Measurements from ENCODE around the gene GPHN. TPM values are rescaled to one million over a fixed set of nuclear protein-coding genes. Genes with fewer than 3 reads are reported as not detected.

The GPHN gene
- total RNA-seq, 1 donor, result 8.3 TPM

DNA sequence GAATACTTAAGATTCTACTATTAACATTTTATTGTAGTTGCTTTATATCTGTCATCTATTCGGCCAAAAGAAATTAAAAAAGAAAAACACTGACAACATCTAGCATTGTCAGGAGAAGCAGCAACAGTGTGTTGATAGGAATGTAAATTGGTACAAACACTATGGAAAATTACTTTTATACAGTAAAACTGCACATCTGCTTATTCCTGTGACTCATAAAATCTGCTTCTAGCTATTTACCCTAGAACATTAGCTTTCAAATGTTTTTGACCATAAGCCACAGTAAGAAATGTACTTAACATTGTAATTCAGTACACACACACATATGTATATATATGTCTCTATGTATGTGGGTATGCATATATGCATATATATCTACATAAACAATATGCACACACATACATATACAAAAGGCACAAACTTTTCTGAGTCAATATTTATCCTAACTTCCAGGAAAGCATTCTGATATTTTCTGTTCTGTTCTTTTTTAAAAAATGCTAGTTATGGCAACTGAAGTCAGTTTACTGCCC lies 402.4 kb downstream of the GPHN start:
- no peaks in the 10 kb centered on the region for H3K9me3 ChIP-seq (ENCODE audit: low read depth, low read length)
- H3K27ac ChIP-seq (ENCODE audit: low read depth, low read length), result no peak overlapping the region
- TF ChIP-seq, protein P1, sequence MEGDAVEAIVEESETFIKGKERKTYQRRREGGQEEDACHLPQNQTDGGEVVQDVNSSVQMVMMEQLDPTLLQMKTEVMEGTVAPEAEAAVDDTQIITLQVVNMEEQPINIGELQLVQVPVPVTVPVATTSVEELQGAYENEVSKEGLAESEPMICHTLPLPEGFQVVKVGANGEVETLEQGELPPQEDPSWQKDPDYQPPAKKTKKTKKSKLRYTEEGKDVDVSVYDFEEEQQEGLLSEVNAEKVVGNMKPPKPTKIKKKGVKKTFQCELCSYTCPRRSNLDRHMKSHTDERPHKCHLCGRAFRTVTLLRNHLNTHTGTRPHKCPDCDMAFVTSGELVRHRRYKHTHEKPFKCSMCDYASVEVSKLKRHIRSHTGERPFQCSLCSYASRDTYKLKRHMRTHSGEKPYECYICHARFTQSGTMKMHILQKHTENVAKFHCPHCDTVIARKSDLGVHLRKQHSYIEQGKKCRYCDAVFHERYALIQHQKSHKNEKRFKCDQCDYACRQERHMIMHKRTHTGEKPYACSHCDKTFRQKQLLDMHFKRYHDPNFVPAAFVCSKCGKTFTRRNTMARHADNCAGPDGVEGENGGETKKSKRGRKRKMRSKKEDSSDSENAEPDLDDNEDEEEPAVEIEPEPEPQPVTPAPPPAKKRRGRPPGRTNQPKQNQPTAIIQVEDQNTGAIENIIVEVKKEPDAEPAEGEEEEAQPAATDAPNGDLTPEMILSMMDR (IDR thresholded peaks at IDR 0.05; ENCODE audit: extremely low read depth, low read depth, low read length), result no peak
- H3K4me3 ChIP-seq (ENCODE audit: insufficient read depth, low read length), result no peak overlapping the region
- H3K4me1 ChIP-seq (ENCODE audit: insufficient read depth, low read length), result no peaks in the 10 kb centered on the region
- no peak for DNase-seq (ENCODE audit: insufficient read length, low spot score, missing footprints)
- no peaks in the 10 kb centered on the region for H3K36me3 ChIP-seq (ENCODE audit: insufficient read depth, low read length)
- H3K4me2 ChIP-seq (ENCODE audit: insufficient read depth, low read length), result no peak overlapping the region
- no peaks in the 10 kb centered on the region for H3K27me3 ChIP-seq (ENCODE audit: insufficient read depth, low read length)
- no peaks in the 10 kb centered on the region for H4K20me1 ChIP-seq (ENCODE audit: insufficient read depth, low read length)
- no peak overlapping the region for H2AFZ ChIP-seq (ENCODE audit: low read length)
- H3K79me2 ChIP-seq (ENCODE audit: insufficient read depth, low read length), result no peaks in the 10 kb centered on the region

DNA sequence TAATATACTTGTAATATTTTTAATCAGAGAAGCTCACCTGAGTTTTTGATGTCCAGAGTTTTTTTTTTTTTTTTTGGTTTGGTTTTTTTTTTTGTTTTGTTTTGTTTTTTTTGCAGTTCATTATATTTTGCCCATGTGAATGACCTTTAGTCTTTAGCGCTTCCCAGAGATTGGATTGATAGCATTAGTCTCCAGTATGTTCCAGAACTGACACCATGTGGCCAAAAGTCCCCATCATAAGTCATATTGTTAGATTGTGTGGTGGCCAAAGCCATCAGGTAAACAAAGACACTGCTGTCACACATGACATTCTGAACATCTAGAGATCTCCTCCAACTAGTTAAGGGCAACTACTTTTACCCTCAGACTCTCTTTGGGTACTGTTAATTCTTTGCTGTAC lies 408.5 kb downstream of the GPHN start:
- DNase-seq (ENCODE audit: insufficient read length, low spot score, missing footprints), result no peak
- Histone ChIP-seq H3K27me3 (ENCODE audit: insufficient read depth, low read length) (no peaks in the 10 kb centered on the region), H3K79me2 (ENCODE audit: insufficient read depth, low read length) (no peaks in the 10 kb centered on the region), H3K4me2 (ENCODE audit: insufficient read depth, low read length) (no peak overlapping the region), H4K20me1 (ENCODE audit: insufficient read depth, low read length) (no peaks in the 10 kb centered on the region), H3K27ac (ENCODE audit: low read depth, low read length) (no peak overlapping the region), H3K36me3 (ENCODE audit: insufficient read depth, low read length) (no peaks in the 10 kb centered on the region), H2AFZ (ENCODE audit: low read length) (no peak overlapping the region), H3K9me3 (ENCODE audit: low read depth, low read length) (no peaks in the 10 kb centered on the region), H3K4me1 (ENCODE audit: insufficient read depth, low read length) (no peaks in the 10 kb centered on the region), H3K4me3 (ENCODE audit: insufficient read depth, low read length) (no peak overlapping the region)
- TF ChIP-seq, protein P1 (IDR thresholded peaks at IDR 0.05; ENCODE audit: extremely low read depth, low read depth, low read length), result no peak

DNA sequence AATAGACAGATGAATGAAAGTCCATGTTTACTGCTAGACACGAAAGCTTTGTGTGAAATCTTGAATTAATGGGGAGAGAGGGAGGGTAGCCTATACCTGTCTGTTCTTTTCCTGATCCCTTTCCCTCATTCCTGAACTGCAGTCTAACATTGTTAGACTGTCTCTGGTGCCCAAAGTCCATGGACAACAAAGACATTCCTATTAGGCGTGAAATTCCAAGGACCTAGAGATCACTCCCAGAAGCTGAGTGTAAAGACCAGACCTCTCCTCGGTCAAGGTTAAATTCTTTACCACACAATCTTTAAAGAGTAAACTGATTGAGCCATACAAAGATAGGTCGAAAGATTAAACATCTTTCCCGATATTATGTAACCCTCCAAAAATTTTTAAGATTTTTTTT lies 410.6 kb downstream of the GPHN start:
- H3K79me2 ChIP-seq (ENCODE audit: insufficient read depth, low read length), result no peaks in the 10 kb centered on the region
- no peaks in the 10 kb centered on the region for H3K36me3 ChIP-seq (ENCODE audit: insufficient read depth, low read length)
- no peak overlapping the region for H2AFZ ChIP-seq (ENCODE audit: low read length)
- H3K27me3 ChIP-seq (ENCODE audit: insufficient read depth, low read length), result no peaks in the 10 kb centered on the region
- no peak overlapping the region for H3K4me2 ChIP-seq (ENCODE audit: insufficient read depth, low read length)
- no peak overlapping the region for H3K27ac ChIP-seq (ENCODE audit: low read depth, low read length)
- no peaks in the 10 kb centered on the region for H3K4me1 ChIP-seq (ENCODE audit: insufficient read depth, low read length)
- no peaks in the 10 kb centered on the region for H3K9me3 ChIP-seq (ENCODE audit: low read depth, low read length)
- H4K20me1 ChIP-seq (ENCODE audit: insufficient read depth, low read length), result no peaks in the 10 kb centered on the region
- TF ChIP-seq, protein P1 (IDR thresholded peaks at IDR 0.05; ENCODE audit: extremely low read depth, low read depth, low read length), result no peak
- no peak overlapping the region for H3K4me3 ChIP-seq (ENCODE audit: insufficient read depth, low read length)
- no peak for DNase-seq (ENCODE audit: insufficient read length, low spot score, missing footprints)

DNA sequence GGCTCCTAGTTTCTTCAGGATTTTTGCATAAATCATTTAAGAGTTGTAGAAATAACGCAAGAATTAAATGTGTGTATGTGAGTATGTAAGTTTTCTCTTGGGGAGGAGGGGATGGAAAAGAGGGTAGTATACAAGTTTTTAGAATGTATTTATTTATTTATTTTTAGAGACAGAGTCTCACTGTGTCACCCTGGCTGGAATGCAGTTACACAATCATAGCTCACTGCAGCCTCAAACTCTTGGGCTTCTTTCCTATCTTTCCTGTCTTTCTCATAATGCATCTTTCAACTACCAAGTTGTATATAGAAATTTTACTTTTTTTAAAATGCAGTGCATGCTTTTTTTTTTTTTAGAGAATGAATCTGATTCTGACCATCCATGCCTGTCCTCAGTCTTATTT lies 412.2 kb downstream of the GPHN start:
- no peak overlapping the region for H2AFZ ChIP-seq (ENCODE audit: low read length)
- no peak for DNase-seq (ENCODE audit: insufficient read length, low spot score, missing footprints)
- no peaks in the 10 kb centered on the region for H3K4me1 ChIP-seq (ENCODE audit: insufficient read depth, low read length)

More for the DNA sequence above, 412.2 kb downstream of the GPHN start:
- Histone ChIP-seq H3K79me2 (ENCODE audit: insufficient read depth, low read length) (no peaks in the 10 kb centered on the region), H3K4me2 (ENCODE audit: insufficient read depth, low read length) (no peak overlapping the region), H3K4me3 (ENCODE audit: insufficient read depth, low read length) (no peak overlapping the region), H3K27me3 (ENCODE audit: insufficient read depth, low read length) (no peaks in the 10 kb centered on the region), H3K36me3 (ENCODE audit: insufficient read depth, low read length) (no peaks in the 10 kb centered on the region), H3K27ac (ENCODE audit: low read depth, low read length) (no peak overlapping the region), H4K20me1 (ENCODE audit: insufficient read depth, low read length) (no peaks in the 10 kb centered on the region), H3K9me3 (ENCODE audit: low read depth, low read length) (no peaks in the 10 kb centered on the region)
- TF ChIP-seq, protein P1 (IDR thresholded peaks at IDR 0.05; ENCODE audit: extremely low read depth, low read depth, low read length), result no peak
